DOHH2 (cell line): Measurements from ENCODE around the gene PTGR2.
A peak's percentile ranks its signal among the peaks of the same experiment; 100 is the strongest.

Source experiments
- H3F3A ChIP-seq: fragments of 200-600 bp; sonication (generic), shearing (Covaris generic); 2 replicates; pipeline ENCODE4 v1.6.0; 2016; ENCODE audit warnings: antibody characterized with exemption, mild to moderate bottlenecking; ENCODE audit not compliant: control insufficient read depth, insufficient read depth
- H3K27ac ChIP-seq: fragments of 200-600 bp; sonication (generic); 2 replicates; pipeline ENCODE4 v1.5.1; 2014; ENCODE audit warnings: low read depth, mild to moderate bottlenecking, low read length, moderate library complexity
- H3K27me3 ChIP-seq: fragments of 200-600 bp; sonication (generic); 2 replicates; pipeline ENCODE4 v1.6.1; 2014; ENCODE audit warnings: mild to moderate bottlenecking, low read length, mixed read lengths; ENCODE audit not compliant: control insufficient read depth
- H3K36me3 ChIP-seq: fragments of 200-600 bp; sonication (generic); 2 replicates; pipeline ENCODE4 v1.6.1; 2014; ENCODE audit warnings: mild to moderate bottlenecking, low read length, moderate library complexity, mixed read lengths; ENCODE audit not compliant: control insufficient read depth
- H3K4me1 ChIP-seq: fragments of 200-600 bp; sonication (generic); 2 replicates; pipeline ENCODE4 v1.6.1; 2014; ENCODE audit warnings: mild to moderate bottlenecking, low read length, mixed read lengths; ENCODE audit not compliant: control insufficient read depth
- H3K4me2 ChIP-seq: fragments of 200-600 bp; sonication (generic); 2 replicates; pipeline ENCODE4 v1.6.0; 2014; ENCODE audit warnings: mild to moderate bottlenecking, low read length, moderate library complexity
- H3K4me3 ChIP-seq: fragments of 200-600 bp; sonication (generic); 2 replicates; pipeline ENCODE4 v1.5.1; 2014; ENCODE audit warnings: mild to moderate bottlenecking, low read length, mixed read lengths
- H3K79me2 ChIP-seq: fragments of 200-600 bp; sonication (generic); 2 replicates; pipeline ENCODE4 v1.6.1; 2014; ENCODE audit warnings: mild to moderate bottlenecking, low read length, mixed read lengths; ENCODE audit not compliant: control insufficient read depth
- H3K9me2 ChIP-seq: fragments of 200-600 bp; sonication (generic); replicated peaks from 2 replicates; pipeline ENCODE4 v1.6.1; 2014; ENCODE audit warnings: mild to moderate bottlenecking, low read length, mixed read lengths; ENCODE audit not compliant: control insufficient read depth
- H3K9me3 ChIP-seq: fragments of 200-600 bp; sonication (generic); 2 replicates; pipeline ENCODE4 v1.6.1; 2014; ENCODE audit warnings: antibody characterized with exemption, low read length, mixed read lengths; ENCODE audit not compliant: control insufficient read depth, insufficient read depth
- H4K20me1 ChIP-seq: fragments of 200-600 bp; sonication (generic); 2 replicates; pipeline ENCODE4 v1.6.0; 2014; ENCODE audit warnings: low read depth, mild to moderate bottlenecking, antibody characterized with exemption, low read length, moderate library complexity; ENCODE audit not compliant: control insufficient read depth, insufficient read depth
- CTCF ChIP-seq: fragments of 200-600 bp; sonication (generic); IDR thresholded peaks from one replicate; pipeline ENCODE4 v1.5.1; 2014; ENCODE audit warnings: antibody characterized with exemption, mild to moderate bottlenecking, low read depth, low read length; ENCODE audit not compliant: poor library complexity, severe bottlenecking
- EZH2phosphoT487 ChIP-seq: fragments of 200-600 bp; sonication (generic); IDR thresholded peaks from 2 replicates; pipeline ENCODE4 v1.6.1; 2017; ENCODE audit warnings: borderline replicate concordance, mild to moderate bottlenecking, antibody characterized with exemption, low read length, moderate library complexity, mixed read lengths

Gene PTGR2

DNA sequence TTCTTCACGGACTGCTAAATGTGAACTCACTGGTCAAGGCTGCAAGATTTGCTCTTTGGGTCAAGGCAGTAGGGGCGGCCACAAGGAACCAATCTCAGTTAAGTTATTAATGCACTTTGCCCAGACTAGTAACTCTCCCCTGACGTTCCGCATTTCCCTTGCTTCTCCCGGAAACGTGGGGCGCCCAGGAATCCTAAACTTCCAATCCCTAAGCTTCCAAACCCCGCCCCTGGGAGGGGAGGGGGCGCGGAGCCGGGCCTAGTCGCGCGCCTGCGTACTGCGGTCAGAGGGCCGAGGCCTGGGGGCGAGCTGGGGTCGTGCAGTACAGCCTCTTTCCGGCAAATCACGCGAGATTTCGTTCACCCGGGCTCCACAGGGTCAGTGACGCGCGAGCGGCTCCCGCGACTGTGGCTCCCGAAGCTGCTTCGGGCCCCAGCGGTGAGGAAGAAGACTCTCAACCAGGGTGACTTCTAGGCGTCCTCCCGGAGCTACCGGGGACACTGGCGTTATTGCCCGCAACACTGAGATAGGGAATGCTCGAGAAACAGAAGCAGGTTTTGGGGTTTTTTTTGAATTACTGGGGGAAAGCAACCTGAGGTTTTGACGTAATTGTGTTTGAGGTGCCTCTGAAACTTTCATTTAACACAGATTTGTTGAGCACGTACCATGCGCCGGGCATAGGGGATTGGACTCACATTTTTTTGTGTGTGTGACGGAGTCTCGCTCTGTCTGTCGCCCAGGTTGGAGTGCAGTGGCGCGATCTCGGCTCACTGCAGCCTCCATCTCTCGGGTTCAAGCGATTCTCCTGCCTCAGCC lies at the start of gene PTGR2:
TSS of gene PTGR2 (plus strand) at position 265 of the 816 bp plus-strand sequence. CDS start 7,032 bp downstream, outside the sequence.
- Histone ChIP-seq H3K27me3 (no peaks in the 10 kb centered on the region; the same call in 1 of the 2 replicates), H3K79me2 (peaks cover 9% of the 10 kb centered on the region), H3K4me1 (peaks cover 20% of the 10 kb centered on the region), H3K4me2 (peak within 1 kb of the TSS; percentile 85), H3K9me2 (no peaks in the 10 kb centered on the region), H3K9me3 (no peaks in the 10 kb centered on the region), H3F3A (peaks cover 19% of the 10 kb centered on the region), H4K20me1 (no peaks in the 10 kb centered on the region), H3K36me3 (no peaks in the 10 kb centered on the region), H3K4me3 (peak within 1 kb of the TSS; percentile 91), H3K27ac (peak within 1 kb of the TSS; percentile 82)
- TF ChIP-seq EZH2phosphoT487 = no peak
- TF ChIP-seq CTCF = no peak

- no peaks in the 10 kb centered on the region for H4K20me1 ChIP-seq
- no peaks in the 10 kb centered on the region for H3K27me3 ChIP-seq
- TF ChIP-seq EZH2phosphoT487 (no peak), CTCF (no peak)
- H3K4me3 ChIP-seq = no peak overlapping the region
- H3K4me2 ChIP-seq = no peak overlapping the region
- no peaks in the 10 kb centered on the region for H3K4me1 ChIP-seq
- H3K27ac ChIP-seq = no peak overlapping the region
- no peaks in the 10 kb centered on the region for H3K36me3 ChIP-seq
- H3K9me3 ChIP-seq = no peaks in the 10 kb centered on the region
- no peaks in the 10 kb centered on the region for H3K79me2 ChIP-seq
- no peaks in the 10 kb centered on the region for H3K9me2 ChIP-seq
- H3F3A ChIP-seq = peaks cover 2% of the 10 kb centered on the region; the same call in 1 of the 2 replicates
Measured at GRCh38 chr14:73802431-73803188, 49.0 kb upstream of the PTGR2 start.

- H3K27me3 ChIP-seq = no peaks in the 10 kb centered on the region; the same call in 1 of the 2 replicates
- H3F3A ChIP-seq = peaks cover 4% of the 10 kb centered on the region; the same call in 1 of the 2 replicates
- no peaks in the 10 kb centered on the region for H3K9me3 ChIP-seq
- no peaks in the 10 kb centered on the region for H3K4me1 ChIP-seq
- H3K36me3 ChIP-seq = no peaks in the 10 kb centered on the region
- no peaks in the 10 kb centered on the region for H3K9me2 ChIP-seq
- H3K79me2 ChIP-seq = no peaks in the 10 kb centered on the region
- no peak overlapping the region for H3K4me2 ChIP-seq
- TF ChIP-seq EZH2phosphoT487 (no peak), CTCF (no peak)
- H3K4me3 ChIP-seq = no peak overlapping the region
- no peak overlapping the region for H3K27ac ChIP-seq
- no peaks in the 10 kb centered on the region for H4K20me1 ChIP-seq
Measured at GRCh38 chr14:73804636-73805035, 47.0 kb upstream of the PTGR2 start.
